Upper lobe of left lung (tissue), 6 donors: ENCODE results near the gene USP33. TPM values are rescaled to one million over a fixed set of nuclear protein-coding genes. Genes with fewer than 3 reads are reported as not detected.

Source experiments
- ATAC-seq, 2 donors: fragments of 200-7000 bp; cut with Tn5 transposase; one replicate each; pipeline ENCODE4 v1.9.1; 2022; ENCODE audit warnings: mild to moderate bottlenecking in 2 of 2, moderate library complexity in 2 of 2; ENCODE audit not compliant: low FRiP score in 2 of 2
- DNase-seq, 2 donors: peaks; one replicate each; pipeline ENCODE4 v3.0.0-alpha.2; 2019 to 2020
- H3K27ac ChIP-seq, 4 donors: fragments of 200-600 bp; sonication (generic); one replicate each; pipeline ENCODE4 v1.5.1; 2016 to 2019
- H3K27me3 ChIP-seq, 4 donors: fragments of 200-600 bp; sonication (generic); one replicate each; pipeline ENCODE4 v1.5.1; 2017 to 2019
- H3K36me3 ChIP-seq, 4 donors: fragments of 200-600 bp; sonication (generic); one replicate each; pipeline ENCODE4 v1.5.1; 2016 to 2019
- H3K4me1 ChIP-seq, 4 donors: fragments of 200-600 bp; sonication (generic); one replicate each; pipeline ENCODE4 v1.5.1; 2018 to 2019
- H3K4me3 ChIP-seq, 4 donors: fragments of 200-600 bp; sonication (generic); one replicate each; pipeline ENCODE4 v1.5.1; 2017 to 2019; ENCODE audit warnings: mild to moderate bottlenecking in 2 of 4, moderate library complexity in 1 of 4
- H3K9me3 ChIP-seq, 4 donors: fragments of 200-600 bp; sonication (generic); one replicate each; pipeline ENCODE4 v1.5.1; 2018 to 2019
- EP300 ChIP-seq, 4 donors: sonication (generic); formaldehyde crosslinking; IDR thresholded peaks; one replicate each; pipeline ENCODE4 v1.5.1; 2017; ENCODE audit warnings: antibody characterized with exemption in 4 of 4, control low read depth in 2 of 4
- POLR2A ChIP-seq, 4 donors: fragments of 450-650 bp; IDR thresholded peaks; one replicate each; pipeline ENCODE4 v1.5.1; 2016 to 2017; ENCODE audit warnings: antibody characterized with exemption in 4 of 4, mild to moderate bottlenecking in 2 of 4
- POLR2AphosphoS5 ChIP-seq, 2 donors: sonication (generic); formaldehyde crosslinking; IDR thresholded peaks; one replicate each; pipeline ENCODE4 v1.5.1; 2017; ENCODE audit warnings: antibody characterized with exemption in 2 of 2
- WGBS, 2 donors: methylation state at CpG; one replicate each; pipeline ENCODE4 v1.1.5; 2017 to 2018; 5-methylcytosine and 5-hydroxymethylcytosine counted together
- total RNA-seq, 6 donors: library from RNA; depleted of rRNA in 4 of 6; stranded (reverse); fragments of >200 nt in 4 of 6; gene quantifications; one replicate each; pipeline versions ENCODE4 v1.1.0 to v1.2.1, GENCODE V29; 2016 to 2021
- TF ChIP-seq, protein P1 (sequence below), 6 experiments: fragments of 450-650 bp in 4 of 6; fragments of 200-600 bp in 2 of 6; sonication (generic) in 2 of 6; IDR thresholded peaks; one replicate each; pipeline ENCODE4 v1.5.1; 2016 to 2019; ENCODE audit warnings: antibody characterized with exemption in 6 of 6
- donor health status: DM: no; HTN: no; CAD: no; lungs with moderate emphysema.
- donor health status: DM: no; HTN: yes; CAD: no; lungs with severe emphysema.

Gene USP33
- total RNA-seq, 6 donors from 2014 or later, result 46.3 to 107 (median 58.7) TPM

GRCh38 chr1:77741316-77741715 lies 18.3 kb downstream of the USP33 start:
- Histone ChIP-seq H3K9me3 (no peaks in the 10 kb centered on the region), H3K4me1 (peaks cover 0 to 10% (median 2%) of the 10 kb centered on the region in 4 donors), H3K27me3 (no peaks in the 10 kb centered on the region), H3K27ac (no peak overlapping the region), H3K4me3 (no peak overlapping the region), H3K36me3 (peaks cover 7 to 36% (median 11%) of the 10 kb centered on the region in 4 donors)
- 91 to 95% methylated on average over 1 of the region's 1 CpG for WGBS, 2 donors
- ATAC-seq, result no peak
- DNase-seq, result no peak
- no peak for TF ChIP-seq EP300 (IDR thresholded peaks at IDR 0.05)
- TF ChIP-seq POLR2AphosphoS5 (IDR thresholded peaks at IDR 0.05), result no peak
- TF ChIP-seq, protein P1, sequence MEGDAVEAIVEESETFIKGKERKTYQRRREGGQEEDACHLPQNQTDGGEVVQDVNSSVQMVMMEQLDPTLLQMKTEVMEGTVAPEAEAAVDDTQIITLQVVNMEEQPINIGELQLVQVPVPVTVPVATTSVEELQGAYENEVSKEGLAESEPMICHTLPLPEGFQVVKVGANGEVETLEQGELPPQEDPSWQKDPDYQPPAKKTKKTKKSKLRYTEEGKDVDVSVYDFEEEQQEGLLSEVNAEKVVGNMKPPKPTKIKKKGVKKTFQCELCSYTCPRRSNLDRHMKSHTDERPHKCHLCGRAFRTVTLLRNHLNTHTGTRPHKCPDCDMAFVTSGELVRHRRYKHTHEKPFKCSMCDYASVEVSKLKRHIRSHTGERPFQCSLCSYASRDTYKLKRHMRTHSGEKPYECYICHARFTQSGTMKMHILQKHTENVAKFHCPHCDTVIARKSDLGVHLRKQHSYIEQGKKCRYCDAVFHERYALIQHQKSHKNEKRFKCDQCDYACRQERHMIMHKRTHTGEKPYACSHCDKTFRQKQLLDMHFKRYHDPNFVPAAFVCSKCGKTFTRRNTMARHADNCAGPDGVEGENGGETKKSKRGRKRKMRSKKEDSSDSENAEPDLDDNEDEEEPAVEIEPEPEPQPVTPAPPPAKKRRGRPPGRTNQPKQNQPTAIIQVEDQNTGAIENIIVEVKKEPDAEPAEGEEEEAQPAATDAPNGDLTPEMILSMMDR (IDR thresholded peaks at IDR 0.05), result no peak
- no peak for TF ChIP-seq POLR2A (IDR thresholded peaks at IDR 0.05)

DNA sequence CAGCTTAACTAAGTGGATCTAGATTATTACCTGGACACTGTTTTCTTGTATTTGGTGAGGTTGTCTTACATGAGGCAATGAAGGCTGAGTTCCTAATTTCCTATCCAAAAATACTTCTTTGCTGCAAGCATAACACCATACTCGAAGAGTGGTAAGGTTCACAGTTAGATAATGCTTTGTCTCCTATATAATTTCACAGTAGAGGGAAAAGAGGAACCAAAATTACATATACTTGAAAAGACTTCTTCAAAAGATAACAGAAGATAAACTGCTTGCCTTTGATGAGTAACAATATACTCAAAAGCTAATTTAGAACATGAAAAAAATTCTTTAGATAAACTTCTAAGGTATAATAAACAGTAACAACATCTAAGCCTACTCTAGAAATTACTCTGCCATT lies 20.4 kb downstream of the USP33 start:
- Histone ChIP-seq H3K9me3 (no peaks in the 10 kb centered on the region), H3K4me1 (peaks cover 0 to 6% (median under 1%) of the 10 kb centered on the region in 4 donors), H3K4me3 (no peak overlapping the region), H3K27me3 (no peaks in the 10 kb centered on the region), H3K36me3 (peaks cover 7 to 48% (median 11%) of the 10 kb centered on the region in 4 donors), H3K27ac (no peak overlapping the region)
- DNase-seq (no peak), ATAC-seq (no peak)
- 72 to 82% methylated on average over 1 of the region's 1 CpG for WGBS, 2 donors
- TF ChIP-seq POLR2AphosphoS5 (IDR thresholded peaks at IDR 0.05) (no peak), EP300 (IDR thresholded peaks at IDR 0.05) (no peak), POLR2A (IDR thresholded peaks at IDR 0.05) (no peak)
- TF ChIP-seq, protein P1 (IDR thresholded peaks at IDR 0.05), result no peak

DNA sequence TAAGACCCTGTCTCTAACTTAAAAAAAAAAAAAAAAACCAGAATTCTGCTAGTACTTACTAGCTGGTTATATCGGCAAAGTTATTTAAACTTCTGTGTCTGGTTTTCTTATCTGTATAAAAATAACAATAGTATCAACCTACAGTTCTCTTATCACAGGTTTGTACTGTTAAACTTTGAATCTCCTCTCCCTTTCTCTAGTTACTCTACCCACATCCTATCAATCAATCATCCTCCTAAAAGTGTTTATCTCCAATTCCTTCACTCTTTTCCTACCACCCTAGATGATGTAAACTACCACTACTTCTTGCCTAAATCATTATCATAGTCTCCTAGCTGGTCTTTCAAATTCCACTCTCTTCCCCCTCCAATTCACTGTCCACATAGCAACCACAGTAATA lies 27.6 kb downstream of the USP33 start:
- Histone ChIP-seq H3K9me3 (no peaks in the 10 kb centered on the region), H3K36me3 (peaks cover 0 to 63% (median 16%) of the 10 kb centered on the region in 4 donors), H3K27ac (no peak overlapping the region), H3K4me3 (no peak overlapping the region), H3K27me3 (no peaks in the 10 kb centered on the region), H3K4me1 (no peaks in the 10 kb centered on the region)
- no peak for DNase-seq
- TF ChIP-seq EP300 (IDR thresholded peaks at IDR 0.05) (no peak), POLR2A (IDR thresholded peaks at IDR 0.05) (no peak), POLR2AphosphoS5 (IDR thresholded peaks at IDR 0.05) (no peak)
- TF ChIP-seq, protein P1 (IDR thresholded peaks at IDR 0.05), result no peak
- no peak for ATAC-seq
- WGBS, 2 donors, result 85 to 94% methylated on average over 1 of the region's 1 CpG

GRCh38 chr1:77725706-77726105 lies 33.9 kb downstream of the USP33 start:
- H3K9me3 ChIP-seq, result no peaks in the 10 kb centered on the region
- no peaks in the 10 kb centered on the region for H3K27me3 ChIP-seq
- TF ChIP-seq POLR2AphosphoS5 (IDR thresholded peaks at IDR 0.05), result no peak
- TF ChIP-seq EP300 (IDR thresholded peaks at IDR 0.05), result no peak
- no peak for TF ChIP-seq POLR2A (IDR thresholded peaks at IDR 0.05)
- TF ChIP-seq, protein P1 (IDR thresholded peaks at IDR 0.05), result no peak
- DNase-seq, result no peak
- H3K27ac ChIP-seq, result no peak overlapping the region
- no peaks in the 10 kb centered on the region for H3K4me1 ChIP-seq
- no peak for ATAC-seq
- 97% methylated on average over 4 of the region's 4 CpGs for WGBS, 2 donors
- no peak overlapping the region for H3K4me3 ChIP-seq
- H3K36me3 ChIP-seq, result peaks cover 27 to 93% (median 63%) of the 10 kb centered on the region in 4 donors

- Histone ChIP-seq H3K4me3 (no peak overlapping the region), H3K4me1 (no peaks in the 10 kb centered on the region), H3K27me3 (no peaks in the 10 kb centered on the region), H3K36me3 (peaks cover 36 to 91% (median 64%) of the 10 kb centered on the region in 4 donors), H3K9me3 (no peaks in the 10 kb centered on the region), H3K27ac (no peak overlapping the region)
- DNase-seq (no peak), ATAC-seq (no peak)
- WGBS, 2 donors, result 97 to 100% methylated on average over 2 of the region's 2 CpGs
- TF ChIP-seq POLR2AphosphoS5 (IDR thresholded peaks at IDR 0.05) (no peak), EP300 (IDR thresholded peaks at IDR 0.05) (no peak), POLR2A (IDR thresholded peaks at IDR 0.05) (no peak)
- TF ChIP-seq, protein P1 (IDR thresholded peaks at IDR 0.05), result no peak
Observed at GRCh38 chr1:77718181-77718580, 41.5 kb downstream of the USP33 start.
